Erythroblast (primary cell): ENCODE results near the gene AFAP1.

Experiments used
- GATA1 ChIP-seq: IDR thresholded peaks from 2 replicates; pipeline ENCODE4 v1.6.1; 2011; ENCODE audit warnings: low read depth, mild to moderate bottlenecking, control low read depth, low read length, moderate library complexity
- POLR2A ChIP-seq: IDR thresholded peaks from 2 replicates; pipeline ENCODE4 v1.6.1; 2011; ENCODE audit warnings: mild to moderate bottlenecking, low read length

GRCh38 chr4:7760228-7760627, 179.4 kb downstream of the AFAP1 start:
- no peak for TF ChIP-seq POLR2A
- TF ChIP-seq GATA1, result no peak
